ENCODE data around the gene ZNF841. TPM values are rescaled to one million over a fixed set of nuclear protein-coding genes. Genes with fewer than 3 reads are reported as not detected.

ZNF841 gene
- polyA plus RNA-seq (2012; ENCODE audit: insufficient read length, low read depth), result 1.6 TPM

- TF ChIP-seq TAF1 (IDR thresholded peaks at IDR 0.05; ENCODE audit: borderline replicate concordance, insufficient read depth, low read length) (peak; percentile 47; the same call in 1 of the 2 replicates), SIN3A (IDR thresholded peaks at IDR 0.05; ENCODE audit: borderline replicate concordance, insufficient read depth, low read length) (0 out of 2 replicates have a peak, but pooled peaks have one; percentile 4), FOXP2 (optimal IDR thresholded peaks at IDR 0.05; ENCODE audit: borderline replicate concordance, extremely low read depth, extremely low read length, insufficient read depth) (no peak), REST (IDR thresholded peaks at IDR 0.05; ENCODE audit: insufficient read depth in 1 of 2, low read depth in 2 of 2, low read length in 2 of 2) (no peak; a peak in 1 of 4 replicates), POLR2AphosphoS5 (IDR thresholded peaks at IDR 0.05; ENCODE audit: low read depth, low read length) (peak; percentile 84; the same call in 1 of the 2 replicates)
Measured at GRCh38 chr19:52095172-52096014, at the start of gene ZNF841. Gene ZNF841 (minus strand): TSS chr19:52095765. CDS start chr19:52084801, 10,964 bp downstream.

GRCh38 chr19:52142001-52142595, 46.5 kb upstream of the ZNF841 start:
- TF ChIP-seq POLR2AphosphoS5 (IDR thresholded peaks at IDR 0.05; ENCODE audit: low read depth, low read length), result no peak

- TF ChIP-seq POLR2AphosphoS5 (IDR thresholded peaks at IDR 0.05; ENCODE audit: low read depth, low read length) (no peak), SIN3A (IDR thresholded peaks at IDR 0.05; ENCODE audit: borderline replicate concordance, insufficient read depth, low read length) (no peak), REST (IDR thresholded peaks at IDR 0.05; ENCODE audit: insufficient read depth in 1 of 2, low read depth in 2 of 2, low read length in 2 of 2) (no peak), FOXP2 (optimal IDR thresholded peaks at IDR 0.05; ENCODE audit: borderline replicate concordance, extremely low read depth, extremely low read length, insufficient read depth) (no peak), TAF1 (IDR thresholded peaks at IDR 0.05; ENCODE audit: borderline replicate concordance, insufficient read depth, low read length) (no peak)
Measured at GRCh38 chr19:52141203-52141602, 45.6 kb upstream of the ZNF841 start.

GRCh38 chr19:52140032-52140710, 44.6 kb upstream of the ZNF841 start:
- TF ChIP-seq TAF1 (IDR thresholded peaks at IDR 0.05; ENCODE audit: borderline replicate concordance, insufficient read depth, low read length) (0 out of 2 replicates have a peak, but pooled peaks have one; percentile 2), POLR2AphosphoS5 (IDR thresholded peaks at IDR 0.05; ENCODE audit: low read depth, low read length) (0 out of 2 replicates have a peak, but pooled peaks have one; percentile 5), FOXP2 (optimal IDR thresholded peaks at IDR 0.05; ENCODE audit: borderline replicate concordance, extremely low read depth, extremely low read length, insufficient read depth) (peak; percentile 33), REST (IDR thresholded peaks at IDR 0.05; ENCODE audit: insufficient read depth in 1 of 2, low read depth in 2 of 2, low read length in 2 of 2) (no peak), SIN3A (IDR thresholded peaks at IDR 0.05; ENCODE audit: borderline replicate concordance, insufficient read depth, low read length) (no peak)

GRCh38 chr19:52139252-52140031, 43.9 kb upstream of the ZNF841 start, which contains the start of gene ZNF616:
Gene ZNF616 (minus strand): TSS chr19:52139938. CDS start chr19:52130512, 9,426 bp downstream.
- TF ChIP-seq REST (IDR thresholded peaks at IDR 0.05; ENCODE audit: insufficient read depth in 1 of 2, low read depth in 2 of 2, low read length in 2 of 2), result no peak
- TF ChIP-seq SIN3A (IDR thresholded peaks at IDR 0.05; ENCODE audit: borderline replicate concordance, insufficient read depth, low read length), result 0 out of 2 replicates have a peak, but pooled peaks have one; percentile 10
- peak; percentile 95 for TF ChIP-seq POLR2AphosphoS5 (IDR thresholded peaks at IDR 0.05; ENCODE audit: low read depth, low read length)
- no peak for TF ChIP-seq FOXP2 (optimal IDR thresholded peaks at IDR 0.05; ENCODE audit: borderline replicate concordance, extremely low read depth, extremely low read length, insufficient read depth)
- TF ChIP-seq TAF1 (IDR thresholded peaks at IDR 0.05; ENCODE audit: borderline replicate concordance, insufficient read depth, low read length), result peak; percentile 81; the same call in 1 of the 2 replicates

Data from PFSK-1 (cell line).